Endothelial cell (in vitro differentiated cells): ENCODE results near the gene ENTPD2. TPM values are rescaled to one million over a fixed set of nuclear protein-coding genes. Genes with fewer than 3 reads are reported as not detected.

Experiments used
- DNase-seq: peaks from one replicate; pipeline ENCODE4 v3.0.0; 2021; ENCODE audit warnings: low spot score
- H3K27ac Mint-ChIP-seq: one replicate; pipeline ENCODE4 v1.8.0; 2021; ENCODE audit warnings: mixed read lengths, inconsistent platforms; ENCODE audit not compliant: unreplicated experiment
- H3K27me3 Mint-ChIP-seq: one replicate; pipeline ENCODE4 v1.8.0; 2021; ENCODE audit warnings: mild to moderate bottlenecking, moderate library complexity, mixed read lengths, inconsistent platforms; ENCODE audit not compliant: unreplicated experiment
- H3K36me3 Mint-ChIP-seq: one replicate; pipeline ENCODE4 v1.8.0; 2021; ENCODE audit warnings: mild to moderate bottlenecking, low read depth, mixed read lengths, inconsistent platforms; ENCODE audit not compliant: unreplicated experiment
- H3K4me1 Mint-ChIP-seq: one replicate; pipeline ENCODE4 v1.8.0; 2021; ENCODE audit warnings: mild to moderate bottlenecking, mixed read lengths, inconsistent platforms; ENCODE audit not compliant: unreplicated experiment
- H3K4me3 Mint-ChIP-seq: one replicate; pipeline ENCODE4 v1.8.0; 2021; ENCODE audit warnings: mild to moderate bottlenecking, mixed read lengths, inconsistent platforms; ENCODE audit not compliant: unreplicated experiment
- H3K9me3 Mint-ChIP-seq: one replicate; pipeline ENCODE4 v1.8.0; 2021; ENCODE audit warnings: mixed read lengths, inconsistent platforms; ENCODE audit not compliant: unreplicated experiment
- CTCF ChIP-seq: fragments of 200-600 bp; sonication (generic); IDR thresholded peaks from one replicate; pipeline ENCODE4 v1.5.0; 2021; ENCODE audit warnings: antibody characterized with exemption; ENCODE audit not compliant: unreplicated experiment
- total RNA-seq: library from RNA; stranded (reverse); fragmentation: NEBNext Ultra II Directional; extraction: Animal tissue kit (Norgen Biotek cat#: 25700); gene quantifications from one replicate; pipeline ENCODE4 v1.2.1, GENCODE V29; 2021; ENCODE audit not compliant: unreplicated experiment

Gene ENTPD2
- total RNA-seq, 1 donor from 2014 or later: 55.6 TPM

- Mint-ChIP-seq H3K9me3 (no peaks in the 10 kb centered on the region), H3K4me3 (no peak overlapping the region), H3K36me3 (no peaks in the 10 kb centered on the region), H3K27me3 (peaks cover 11% of the 10 kb centered on the region), H3K27ac (no peak overlapping the region), H3K4me1 (peaks cover 4% of the 10 kb centered on the region)
- peak; percentile 78 for TF ChIP-seq CTCF
- DNase-seq: peak; percentile 87
These were observed 14.1 kb upstream of the ENTPD2 start for GRCh38 chr9:137067860-137068538.

- Mint-ChIP-seq H3K36me3 (no peaks in the 10 kb centered on the region), H3K4me1 (peaks cover 4% of the 10 kb centered on the region), H3K27ac (no peak overlapping the region), H3K9me3 (no peaks in the 10 kb centered on the region), H3K4me3 (no peak overlapping the region), H3K27me3 (peaks cover 9% of the 10 kb centered on the region)
- no peak for TF ChIP-seq CTCF
- DNase-seq: no peak
These were observed 12.4 kb upstream of the ENTPD2 start for GRCh38 chr9:137066096-137066861.

- H3K27ac Mint-ChIP-seq: no peak overlapping the region
- no peak for DNase-seq
- no peaks in the 10 kb centered on the region for H3K4me1 Mint-ChIP-seq
- peaks cover 6% of the 10 kb centered on the region for H3K27me3 Mint-ChIP-seq
- no peaks in the 10 kb centered on the region for H3K36me3 Mint-ChIP-seq
- no peak overlapping the region for H3K4me3 Mint-ChIP-seq
- no peak for TF ChIP-seq CTCF
- no peaks in the 10 kb centered on the region for H3K9me3 Mint-ChIP-seq
These were observed 11.6 kb upstream of the ENTPD2 start for GRCh38 chr9:137065336-137065967.

GRCh38 chr9:137064880-137065164 is 11.0 kb upstream of the ENTPD2 start:
- Mint-ChIP-seq H3K4me3 (no peak overlapping the region), H3K27me3 (peaks cover 6% of the 10 kb centered on the region), H3K27ac (no peak overlapping the region), H3K9me3 (no peaks in the 10 kb centered on the region), H3K36me3 (no peaks in the 10 kb centered on the region), H3K4me1 (no peaks in the 10 kb centered on the region)
- DNase-seq: no peak
- no peak for TF ChIP-seq CTCF
